Mammary epithelial cell (primary cell): ENCODE data around the gene CCDC142.

Experiments used
- EZH2 ChIP-seq: IDR thresholded peaks from 2 replicates; pipeline ENCODE4 v1.6.1; 2012; ENCODE audit warnings: low read length, inconsistent platforms, borderline replicate concordance
- TF ChIP-seq, protein P1 (sequence below), 2 donors: IDR thresholded peaks in 1 of 2; conservative IDR thresholded peaks in 1 of 2; 2 replicates each; pipeline ENCODE4 v1.5.1; 2011 to 2012; ENCODE audit warnings: inconsistent platforms in 2 of 2, low read length in 2 of 2, mild to moderate bottlenecking in 2 of 2, control low read depth in 1 of 2, low read depth in 1 of 2; ENCODE audit not compliant: insufficient read depth in 1 of 2; ENCODE audit errors: extremely low read depth in 1 of 2

DNA sequence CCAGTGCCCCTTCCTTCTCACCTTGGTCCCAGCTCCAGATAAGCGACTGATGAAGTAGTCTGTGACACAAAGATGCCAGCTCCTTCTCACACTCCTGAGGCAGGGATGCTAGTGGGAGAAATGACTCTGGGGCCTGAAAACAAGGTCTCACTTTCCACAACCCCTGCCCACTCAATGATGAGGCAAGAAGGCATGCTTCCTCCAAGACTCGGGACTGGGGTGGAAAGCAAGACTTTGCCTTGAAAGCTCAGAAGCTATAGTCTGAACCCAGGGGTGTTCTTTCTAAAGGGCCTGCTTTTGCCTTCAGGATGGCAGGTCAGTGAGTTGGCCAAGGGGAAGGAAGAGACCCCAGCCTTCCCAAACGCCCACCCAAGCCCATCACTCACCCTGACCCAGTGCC is 1.4 kb downstream of the CCDC142 start:
- TF ChIP-seq, protein P1, sequence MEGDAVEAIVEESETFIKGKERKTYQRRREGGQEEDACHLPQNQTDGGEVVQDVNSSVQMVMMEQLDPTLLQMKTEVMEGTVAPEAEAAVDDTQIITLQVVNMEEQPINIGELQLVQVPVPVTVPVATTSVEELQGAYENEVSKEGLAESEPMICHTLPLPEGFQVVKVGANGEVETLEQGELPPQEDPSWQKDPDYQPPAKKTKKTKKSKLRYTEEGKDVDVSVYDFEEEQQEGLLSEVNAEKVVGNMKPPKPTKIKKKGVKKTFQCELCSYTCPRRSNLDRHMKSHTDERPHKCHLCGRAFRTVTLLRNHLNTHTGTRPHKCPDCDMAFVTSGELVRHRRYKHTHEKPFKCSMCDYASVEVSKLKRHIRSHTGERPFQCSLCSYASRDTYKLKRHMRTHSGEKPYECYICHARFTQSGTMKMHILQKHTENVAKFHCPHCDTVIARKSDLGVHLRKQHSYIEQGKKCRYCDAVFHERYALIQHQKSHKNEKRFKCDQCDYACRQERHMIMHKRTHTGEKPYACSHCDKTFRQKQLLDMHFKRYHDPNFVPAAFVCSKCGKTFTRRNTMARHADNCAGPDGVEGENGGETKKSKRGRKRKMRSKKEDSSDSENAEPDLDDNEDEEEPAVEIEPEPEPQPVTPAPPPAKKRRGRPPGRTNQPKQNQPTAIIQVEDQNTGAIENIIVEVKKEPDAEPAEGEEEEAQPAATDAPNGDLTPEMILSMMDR (conservative IDR thresholded peaks at IDR 0.05 in 1 of 2, IDR thresholded peaks at IDR 0.05 in 1 of 2; ENCODE audit: extremely low read depth in 1 of 2, insufficient read depth in 1 of 2, low read depth in 1 of 2, low read length in 2 of 2): no peak
- TF ChIP-seq EZH2: no peak
